ENCODE data around the gene ZDHHC24.

GRCh38 chr11:66476841-66477251 is 69.0 kb downstream of the ZDHHC24 start:
- TF ChIP-seq CTCF (IDR thresholded peaks at IDR 0.05 in 2 of 3, conservative IDR thresholded peaks at IDR 0.05 in 1 of 3; ENCODE audit: borderline replicate concordance in 1 of 3, insufficient read depth in 1 of 3, low read depth in 2 of 3, low read length in 2 of 3) (no peak), JUND (IDR thresholded peaks at IDR 0.05) (no peak), SIN3A (IDR thresholded peaks at IDR 0.05; ENCODE audit: low read depth) (no peak), MAX (IDR thresholded peaks at IDR 0.05) (no peak), YY1 (IDR thresholded peaks at IDR 0.05; ENCODE audit: extremely low read depth, insufficient replicate concordance, low read depth, low read length) (no peak), EZH2phosphoT487 (IDR thresholded peaks at IDR 0.05; ENCODE audit: borderline replicate concordance) (no peak)

Measured in HCT116 (cell line).